A549 (cell line): ENCODE data around the gene C1R. TPM values are rescaled to one million over a fixed set of nuclear protein-coding genes. Genes with fewer than 3 reads are reported as not detected.

Source experiments
- ATAC-seq, 2 experiments: fragments of 200-7000 bp in 1 of 2; fragments of >200 bp in 1 of 2; cut with Nextera tagmentation in 1 of 2; cut with Tn5 transposase in 1 of 2; 3 replicates each; pipeline versions ENCODE4 v1.8.0 to v1.9.1; 2018 to 2020; ENCODE audit warnings: mild to moderate bottlenecking in 1 of 2, moderate library complexity in 1 of 2
- CTCF ChIA-PET: fragments of 300-600 bp; sonication (Branson Sonifier 250); formaldehyde crosslinking; extraction: SDS; loops from one replicate; lab custom pipeline; 2021; ENCODE audit warnings: antibody characterized with exemption, inconsistent platforms; lab: Yijun Ruan, JAX
- POLR2A ChIA-PET: fragments of 350-600 bp; formaldehyde crosslinking; extraction: SDS; loops from one replicate; lab custom pipeline; 2021; ENCODE audit warnings: antibody characterized with exemption, inconsistent platforms; lab: Yijun Ruan, JAX
- DNase-seq, 2 experiments: peaks; one replicate each; pipeline versions ENCODE4 v3.0.0 to v3.0.0-alpha.2; 2011 to 2016; ENCODE audit warnings: low read depth in 1 of 2, low spot score in 1 of 2
- FAIRE-seq: peaks from 2 replicates; lab custom pipeline; 2011; peaks lifted over from hg19 to GRCh38; lab: Jason Lieb, UNC
- H3K27ac ChIP-seq, 2 experiments: fragments of >200 bp; sonication (Bioruptor Twin); formaldehyde crosslinking; 3 replicates each; pipeline ENCODE4 v1.5.1; 2016 to 2017
- H3K4me1 ChIP-seq: fragments of >200 bp; sonication (Bioruptor Twin); formaldehyde crosslinking; 3 replicates; pipeline ENCODE4 v1.6.1; 2016
- H3K4me2 ChIP-seq: fragments of >200 bp; sonication (Bioruptor Twin); formaldehyde crosslinking; 3 replicates; pipeline ENCODE4 v1.6.1; 2016
- H3K4me3 ChIP-seq: fragments of >200 bp; sonication (Bioruptor Twin); formaldehyde crosslinking; 3 replicates; pipeline ENCODE4 v1.5.1; 2016
- H3K9me3 ChIP-seq: fragments of >200 bp; sonication (Bioruptor Twin); formaldehyde crosslinking; 3 replicates; pipeline ENCODE4 v1.6.1; 2016
- ESRRA ChIP-seq: fragments of 150-350 bp; IDR thresholded peaks from 2 replicates; pipeline ENCODE4 v1.6.1; 2014; ENCODE audit warnings: mild to moderate bottlenecking, low read length, borderline replicate concordance
- KDM5A ChIP-seq: fragments of 200-600 bp; sonication (generic); IDR thresholded peaks from 2 replicates; pipeline ENCODE4 v1.6.1; 2016; ENCODE audit warnings: antibody characterized with exemption, mild to moderate bottlenecking
- MAZ ChIP-seq: fragments of 150-350 bp; IDR thresholded peaks from 2 replicates; pipeline ENCODE4 v1.6.1; 2014; ENCODE audit warnings: antibody characterized with exemption, low read depth, low read length, borderline replicate concordance
- NR3C1 ChIP-seq: fragments of >200 bp; sonication (Bioruptor Twin); formaldehyde crosslinking; IDR thresholded peaks from 3 replicates; pipeline ENCODE4 v1.6.1; 2017
- PHF8 ChIP-seq: fragments of 200-600 bp; sonication (generic); IDR thresholded peaks from 2 replicates; pipeline ENCODE4 v1.6.1; 2016; ENCODE audit warnings: low read depth, mild to moderate bottlenecking, antibody characterized with exemption, moderate library complexity, borderline replicate concordance
- RNF2 ChIP-seq: fragments of 200-600 bp; sonication (generic); IDR thresholded peaks from 2 replicates; pipeline ENCODE4 v1.6.1; 2016; ENCODE audit warnings: low read depth, mild to moderate bottlenecking, antibody characterized with exemption, moderate library complexity, borderline replicate concordance
- ZNF302 ChIP-seq: fragments of 250-450 bp; sonication (Bioruptor Pico); IDR thresholded peaks from 2 replicates; pipeline ENCODE4 v1.9.0; 2021; ENCODE audit warnings: inconsistent platforms, mild to moderate bottlenecking, moderate library complexity
- ZSCAN20 ChIP-seq: fragments of 250-450 bp; sonication (Bioruptor Pico); IDR thresholded peaks from 2 replicates; pipeline ENCODE4 v1.8.0; 2022; ENCODE audit warnings: mild to moderate bottlenecking, moderate library complexity
- WGBS: methylation state at CpG from one replicate; pipeline ENCODE4 v1.1.6; 2017; ENCODE audit errors: missing lambda C conversion rate; 5-methylcytosine and 5-hydroxymethylcytosine counted together
- polyA plus RNA-seq, 4 experiments: library from polyadenylated mRNA; depleted of rRNA in 3 of 4; stranded (reverse); fragments of >200 nt; fragmentation: RNase III in 1 of 4; extraction: RNeasy Plus Mini Kit Qiagen cat#74134 plus additional on column Dnase treatment in 1 of 4; gene quantifications; 2 replicates in 3 of 4; 3 replicates in 1 of 4; pipeline ENCODE4 v1.2.3, GENCODE V29; 2011 to 2017
- TF ChIP-seq, protein P1 (sequence below): fragments of >200 bp; sonication (Bioruptor Twin); formaldehyde crosslinking; IDR thresholded peaks from 2 replicates; pipeline ENCODE4 v1.6.1; 2016
- TF ChIP-seq, protein P2 (sequence below): fragments of 450-650 bp; IDR thresholded peaks from 2 replicates; pipeline ENCODE4 v1.6.1; 2014; ENCODE audit warnings: antibody characterized with exemption
- TF ChIP-seq, protein P3 (sequence below): IDR thresholded peaks from 2 replicates; pipeline ENCODE4 v1.6.1; 2012
- TF ChIP-seq, protein P4 (sequence below): fragments of 200-600 bp; sonication (generic); IDR thresholded peaks from 2 replicates; pipeline ENCODE4 v1.6.1; 2016; ENCODE audit warnings: antibody characterized with exemption, mild to moderate bottlenecking, moderate library complexity
- TF ChIP-seq, protein P5 (sequence below): fragments of 250-450 bp; sonication (Bioruptor Pico); IDR thresholded peaks from 2 replicates; pipeline ENCODE4 v1.5.0; 2021; ENCODE audit warnings: mild to moderate bottlenecking, moderate library complexity, borderline replicate concordance

The C1R gene
- polyA plus RNA-seq, 2 of the 4 experiments (the other 2 are of a cell fraction), result 31.4 to 36.0 TPM

DNA sequence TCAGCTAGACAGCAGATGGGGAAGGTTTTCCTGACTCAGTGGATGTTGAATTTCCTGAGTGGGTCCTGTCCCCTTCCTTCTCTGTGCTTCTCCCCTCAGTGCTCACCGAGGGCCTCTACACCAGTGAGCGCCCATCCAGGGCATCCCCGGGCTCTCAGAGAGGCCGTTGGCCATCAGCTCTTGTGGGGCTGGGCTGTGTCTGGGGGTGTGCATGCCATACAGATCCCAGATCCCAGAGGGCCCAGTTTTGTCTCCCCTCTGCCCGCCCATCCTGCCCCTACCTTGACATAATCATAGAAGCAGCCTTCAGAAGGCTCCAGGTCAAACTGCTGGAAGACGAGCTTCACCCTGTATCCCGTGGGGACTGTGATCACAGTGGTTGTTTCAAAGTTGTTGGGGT lies 1.1 kb downstream of the C1R start (continued):
- TF ChIP-seq, protein P1, sequence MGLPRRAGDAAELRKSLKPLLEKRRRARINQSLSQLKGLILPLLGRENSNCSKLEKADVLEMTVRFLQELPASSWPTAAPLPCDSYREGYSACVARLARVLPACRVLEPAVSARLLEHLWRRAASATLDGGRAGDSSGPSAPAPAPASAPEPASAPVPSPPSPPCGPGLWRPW, result no peak
- TF ChIP-seq KDM5A (no peak), NR3C1 (no peak)

DNA sequence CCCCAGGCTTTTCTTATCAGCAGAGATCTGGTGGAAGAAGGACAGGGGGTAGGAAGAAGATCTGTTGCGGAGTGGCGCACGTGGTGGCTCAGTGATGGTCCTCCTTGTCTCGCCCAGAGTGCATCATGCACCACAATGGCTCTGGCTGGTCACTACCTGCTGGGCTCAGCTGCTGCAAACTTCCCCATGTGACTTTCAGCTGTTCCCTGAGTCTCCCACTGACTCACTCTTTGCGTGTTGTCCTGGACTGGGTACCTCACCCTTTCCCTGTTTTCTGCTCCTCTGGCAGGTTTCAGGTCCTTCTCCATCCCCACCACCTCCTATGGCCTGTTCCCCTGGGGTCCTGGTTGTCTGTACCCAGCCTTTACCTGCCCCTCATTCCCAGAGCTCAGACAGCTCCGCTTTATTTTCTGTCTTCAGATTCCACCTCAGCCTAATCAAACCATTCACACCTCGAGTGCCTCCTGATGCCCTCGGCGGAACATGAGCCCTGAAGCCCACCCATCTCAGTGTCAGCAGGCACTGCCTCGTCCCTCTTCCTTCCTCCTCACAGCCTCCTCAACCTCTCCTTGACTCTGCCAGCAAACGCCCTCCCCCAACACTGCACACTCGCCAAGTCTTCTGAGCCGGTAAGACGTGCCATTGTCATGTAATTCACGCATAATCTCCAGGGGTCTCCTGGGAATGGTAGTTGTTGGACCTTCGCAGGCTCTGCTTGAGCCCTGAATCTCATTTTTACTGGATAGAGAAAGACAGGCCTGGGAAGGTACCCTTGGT lies 1.8 kb downstream of the C1R start:
- POLR2A ChIA-PET, result interaction anchor here (1.5 to 3.6 kb wide), 3 partner anchors 10 to 30 kb away, joined by 5 to 19 read pairs (median 9); partner anchors contain the start of gene C1S
- CTCF ChIA-PET, result interaction anchor here (0.8 to 13.4 kb wide), 15 partner anchors 8 to 218 kb away, joined by 3 to 197 read pairs (median 4); partner anchors contain the start of genes C12orf57, C1RL, C1S and LPCAT3
- DNase-seq (no peak), ATAC-seq (no peak), FAIRE-seq (no peak)
- WGBS, result 90% methylated on average over 16 of the region's 16 CpGs
- Histone ChIP-seq H3K4me3 (no peak overlapping the region), H3K4me1 (peaks cover 17% of the 10 kb centered on the region; the same call in 2 of the 3 replicates), H3K4me2 (no peak overlapping the region), H3K9me3 (no peaks in the 10 kb centered on the region), H3K27ac (peak overlapping the region; percentile 30 to 91; a peak in 4 of 6 replicates)
- no peak for TF ChIP-seq RNF2
- no peak for TF ChIP-seq ZNF302 (CRISPR knock-in tag)
- no peak for TF ChIP-seq MAZ
- no peak for TF ChIP-seq PHF8
- TF ChIP-seq ZSCAN20, result no peak
- no peak for TF ChIP-seq ESRRA
- TF ChIP-seq, protein P2, sequence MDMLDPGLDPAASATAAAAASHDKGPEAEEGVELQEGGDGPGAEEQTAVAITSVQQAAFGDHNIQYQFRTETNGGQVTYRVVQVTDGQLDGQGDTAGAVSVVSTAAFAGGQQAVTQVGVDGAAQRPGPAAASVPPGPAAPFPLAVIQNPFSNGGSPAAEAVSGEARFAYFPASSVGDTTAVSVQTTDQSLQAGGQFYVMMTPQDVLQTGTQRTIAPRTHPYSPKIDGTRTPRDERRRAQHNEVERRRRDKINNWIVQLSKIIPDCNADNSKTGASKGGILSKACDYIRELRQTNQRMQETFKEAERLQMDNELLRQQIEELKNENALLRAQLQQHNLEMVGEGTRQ, result no peak
- TF ChIP-seq, protein P3, sequence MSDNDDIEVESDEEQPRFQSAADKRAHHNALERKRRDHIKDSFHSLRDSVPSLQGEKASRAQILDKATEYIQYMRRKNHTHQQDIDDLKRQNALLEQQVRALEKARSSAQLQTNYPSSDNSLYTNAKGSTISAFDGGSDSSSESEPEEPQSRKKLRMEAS, result no peak
- TF ChIP-seq, protein P1, result no peak
- TF ChIP-seq, protein P4, sequence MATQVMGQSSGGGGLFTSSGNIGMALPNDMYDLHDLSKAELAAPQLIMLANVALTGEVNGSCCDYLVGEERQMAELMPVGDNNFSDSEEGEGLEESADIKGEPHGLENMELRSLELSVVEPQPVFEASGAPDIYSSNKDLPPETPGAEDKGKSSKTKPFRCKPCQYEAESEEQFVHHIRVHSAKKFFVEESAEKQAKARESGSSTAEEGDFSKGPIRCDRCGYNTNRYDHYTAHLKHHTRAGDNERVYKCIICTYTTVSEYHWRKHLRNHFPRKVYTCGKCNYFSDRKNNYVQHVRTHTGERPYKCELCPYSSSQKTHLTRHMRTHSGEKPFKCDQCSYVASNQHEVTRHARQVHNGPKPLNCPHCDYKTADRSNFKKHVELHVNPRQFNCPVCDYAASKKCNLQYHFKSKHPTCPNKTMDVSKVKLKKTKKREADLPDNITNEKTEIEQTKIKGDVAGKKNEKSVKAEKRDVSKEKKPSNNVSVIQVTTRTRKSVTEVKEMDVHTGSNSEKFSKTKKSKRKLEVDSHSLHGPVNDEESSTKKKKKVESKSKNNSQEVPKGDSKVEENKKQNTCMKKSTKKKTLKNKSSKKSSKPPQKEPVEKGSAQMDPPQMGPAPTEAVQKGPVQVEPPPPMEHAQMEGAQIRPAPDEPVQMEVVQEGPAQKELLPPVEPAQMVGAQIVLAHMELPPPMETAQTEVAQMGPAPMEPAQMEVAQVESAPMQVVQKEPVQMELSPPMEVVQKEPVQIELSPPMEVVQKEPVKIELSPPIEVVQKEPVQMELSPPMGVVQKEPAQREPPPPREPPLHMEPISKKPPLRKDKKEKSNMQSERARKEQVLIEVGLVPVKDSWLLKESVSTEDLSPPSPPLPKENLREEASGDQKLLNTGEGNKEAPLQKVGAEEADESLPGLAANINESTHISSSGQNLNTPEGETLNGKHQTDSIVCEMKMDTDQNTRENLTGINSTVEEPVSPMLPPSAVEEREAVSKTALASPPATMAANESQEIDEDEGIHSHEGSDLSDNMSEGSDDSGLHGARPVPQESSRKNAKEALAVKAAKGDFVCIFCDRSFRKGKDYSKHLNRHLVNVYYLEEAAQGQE, result no peak
- TF ChIP-seq, protein P5, sequence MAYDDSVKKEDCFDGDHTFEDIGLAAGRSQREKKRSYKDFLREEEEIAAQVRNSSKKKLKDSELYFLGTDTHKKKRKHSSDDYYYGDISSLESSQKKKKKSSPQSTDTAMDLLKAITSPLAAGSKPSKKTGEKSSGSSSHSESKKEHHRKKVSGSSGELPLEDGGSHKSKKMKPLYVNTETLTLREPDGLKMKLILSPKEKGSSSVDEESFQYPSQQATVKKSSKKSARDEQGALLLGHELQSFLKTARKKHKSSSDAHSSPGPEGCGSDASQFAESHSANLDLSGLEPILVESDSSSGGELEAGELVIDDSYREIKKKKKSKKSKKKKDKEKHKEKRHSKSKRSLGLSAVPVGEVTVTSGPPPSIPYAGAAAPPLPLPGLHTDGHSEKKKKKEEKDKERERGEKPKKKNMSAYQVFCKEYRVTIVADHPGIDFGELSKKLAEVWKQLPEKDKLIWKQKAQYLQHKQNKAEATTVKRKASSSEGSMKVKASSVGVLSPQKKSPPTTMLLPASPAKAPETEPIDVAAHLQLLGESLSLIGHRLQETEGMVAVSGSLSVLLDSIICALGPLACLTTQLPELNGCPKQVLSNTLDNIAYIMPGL (CRISPR knock-in tag), result no peak
